ENCODE data around the gene ARSB. TPM values are rescaled to one million over a fixed set of nuclear protein-coding genes. Genes with fewer than 3 reads are reported as not detected.
"Not testable (repeated sequence)": the region's sequence is repeated elsewhere in the genome, so short reads cannot be mapped to it uniquely, and the experiment has no call there.

The ARSB gene
- total RNA-seq, 1 donor from 2014 or later = 12.4 TPM

GRCh38 chr5:78983601-78984438, 1.3 kb downstream of the ARSB start:
- intact Hi-C loops (cut with micrococcal nuclease) = loop anchor here (2.0 to 10.0 kb wide), 8 partner anchors 38 to 1209 kb away; partner anchors contain the start of genes AP3B1, HOMER1, MTX3 and SCAMP1
- Mint-ChIP-seq H3K4me3 (peak overlapping the region; percentile 88), H3K27me3 (no peaks in the 10 kb centered on the region), H3K36me3 (ENCODE audit: low read depth) (no peaks in the 10 kb centered on the region), H3K27ac (peak overlapping the region; percentile 91), H3K4me1 (peaks cover 41% of the 10 kb centered on the region), H3K9me3 (no peaks in the 10 kb centered on the region)
- peak; percentile 64 for DNase-seq

- not testable (repeated sequence) for DNase-seq; H3K36me3 Mint-ChIP-seq (ENCODE audit: low read depth); H3K27me3 Mint-ChIP-seq; H3K9me3 Mint-ChIP-seq
- Mint-ChIP-seq H3K27ac (peak overlapping the region; percentile 91), H3K4me1 (peaks cover 42% of the 10 kb centered on the region), H3K4me3 (peak overlapping the region; percentile 88)
- intact Hi-C loops (cut with micrococcal nuclease) = loop anchor here (5.0 to 10.0 kb wide), 4 partner anchors 39 to 1208 kb away; partner anchors contain the start of genes AP3B1, MTX3 and TBCA
Measured at GRCh38 chr5:78983194-78983593, 1.9 kb downstream of the ARSB start.

- H3K36me3 Mint-ChIP-seq (ENCODE audit: low read depth) = no peaks in the 10 kb centered on the region
- H3K27ac Mint-ChIP-seq = no peak overlapping the region
- H3K27me3 Mint-ChIP-seq = no peaks in the 10 kb centered on the region
- DNase-seq = no peak
- H3K4me1 Mint-ChIP-seq = peaks cover 30% of the 10 kb centered on the region
- no peaks in the 10 kb centered on the region for H3K9me3 Mint-ChIP-seq
- intact Hi-C loops (cut with micrococcal nuclease) = loop anchor here (5.0 to 10.0 kb wide), 4 partner anchors 42 to 1205 kb away; partner anchors contain the start of genes AP3B1, MTX3 and TBCA
- H3K4me3 Mint-ChIP-seq = no peak overlapping the region
Measured at GRCh38 chr5:78979909-78980308, 5.2 kb downstream of the ARSB start.

GRCh38 chr5:78979117-78979742, 5.9 kb downstream of the ARSB start:
- no peak for DNase-seq
- H3K36me3 Mint-ChIP-seq (ENCODE audit: low read depth) = no peaks in the 10 kb centered on the region

GRCh38 chr5:78975035-78975434, 10.1 kb downstream of the ARSB start:
- intact Hi-C loops (cut with micrococcal nuclease) = no loop called here
- H3K27ac Mint-ChIP-seq = no peak overlapping the region
- H3K4me1 Mint-ChIP-seq = peaks cover 13% of the 10 kb centered on the region
- DNase-seq = no peak
- H3K27me3 Mint-ChIP-seq = peaks cover 1% of the 10 kb centered on the region
- H3K36me3 Mint-ChIP-seq (ENCODE audit: low read depth) = no peaks in the 10 kb centered on the region
- no peaks in the 10 kb centered on the region for H3K9me3 Mint-ChIP-seq
- no peak overlapping the region for H3K4me3 Mint-ChIP-seq

More at GRCh38 chr5:78979117-78979742, 5.9 kb downstream of the ARSB start:
- Mint-ChIP-seq H3K4me3 (no peak overlapping the region), H3K27me3 (no peaks in the 10 kb centered on the region), H3K9me3 (no peaks in the 10 kb centered on the region), H3K27ac (no peak overlapping the region), H3K4me1 (peaks cover 31% of the 10 kb centered on the region)
- intact Hi-C loops (cut with micrococcal nuclease) = no loop called here

- Mint-ChIP-seq H3K4me3 (no peak overlapping the region), H3K36me3 (ENCODE audit: low read depth) (no peaks in the 10 kb centered on the region), H3K27ac (no peak overlapping the region), H3K27me3 (peaks cover 1% of the 10 kb centered on the region), H3K9me3 (no peaks in the 10 kb centered on the region), H3K4me1 (peaks cover 10% of the 10 kb centered on the region)
- no peak for DNase-seq
- intact Hi-C loops (cut with micrococcal nuclease) = no loop called here
Measured at GRCh38 chr5:78974601-78975000, 10.5 kb downstream of the ARSB start.

- H3K4me3 Mint-ChIP-seq = no peak overlapping the region
- peaks cover 1% of the 10 kb centered on the region for H3K27me3 Mint-ChIP-seq
- intact Hi-C loops (cut with micrococcal nuclease) = no loop called here
- H3K9me3 Mint-ChIP-seq = no peaks in the 10 kb centered on the region
- no peak for DNase-seq
- H3K4me1 Mint-ChIP-seq = peaks cover 5% of the 10 kb centered on the region
- H3K36me3 Mint-ChIP-seq (ENCODE audit: low read depth) = no peaks in the 10 kb centered on the region
- H3K27ac Mint-ChIP-seq = no peak overlapping the region
Measured at GRCh38 chr5:78974011-78974410, 11.1 kb downstream of the ARSB start.

- Mint-ChIP-seq H3K27ac (no peak overlapping the region), H3K4me3 (no peak overlapping the region), H3K9me3 (no peaks in the 10 kb centered on the region), H3K4me1 (peaks cover 2% of the 10 kb centered on the region), H3K36me3 (ENCODE audit: low read depth) (no peaks in the 10 kb centered on the region), H3K27me3 (peaks cover 1% of the 10 kb centered on the region)
- intact Hi-C loops (cut with micrococcal nuclease) = no loop called here
- no peak for DNase-seq
Measured at GRCh38 chr5:78972654-78973428, 12.3 kb downstream of the ARSB start.

- Mint-ChIP-seq H3K9me3 (no peaks in the 10 kb centered on the region), H3K27ac (no peak overlapping the region), H3K36me3 (ENCODE audit: low read depth) (no peaks in the 10 kb centered on the region), H3K4me3 (no peak overlapping the region), H3K27me3 (peaks cover 1% of the 10 kb centered on the region), H3K4me1 (peaks cover 2% of the 10 kb centered on the region)
- DNase-seq = no peak
- intact Hi-C loops (cut with micrococcal nuclease) = no loop called here
Measured at GRCh38 chr5:78971998-78972397, 13.1 kb downstream of the ARSB start.

GRCh38 chr5:78968781-78969180, 16.3 kb downstream of the ARSB start:
- DNase-seq = no peak
- Mint-ChIP-seq H3K27me3 (peaks cover 1% of the 10 kb centered on the region), H3K4me1 (no peaks in the 10 kb centered on the region), H3K36me3 (ENCODE audit: low read depth) (peaks cover under 1% of the 10 kb centered on the region), H3K9me3 (no peaks in the 10 kb centered on the region), H3K4me3 (no peak overlapping the region), H3K27ac (no peak overlapping the region)
- intact Hi-C loops (cut with micrococcal nuclease) = no loop called here

GRCh38 chr5:78964889-78965288, 20.2 kb downstream of the ARSB start:
- intact Hi-C loops (cut with micrococcal nuclease) = loop anchor here (2.0 to 5.0 kb wide), 2 partner anchors 64 to 78 kb away; no protein-coding TSS in a partner anchor
- H3K27me3 Mint-ChIP-seq = no peaks in the 10 kb centered on the region
- H3K4me1 Mint-ChIP-seq = no peaks in the 10 kb centered on the region
- peaks cover 5% of the 10 kb centered on the region for H3K36me3 Mint-ChIP-seq (ENCODE audit: low read depth)
- no peak for DNase-seq
- no peaks in the 10 kb centered on the region for H3K9me3 Mint-ChIP-seq
- H3K27ac Mint-ChIP-seq = no peak overlapping the region
- no peak overlapping the region for H3K4me3 Mint-ChIP-seq

GRCh38 chr5:78961743-78962142, 23.4 kb downstream of the ARSB start:
- Mint-ChIP-seq H3K27me3 (no peaks in the 10 kb centered on the region), H3K36me3 (ENCODE audit: low read depth) (peaks cover 5% of the 10 kb centered on the region), H3K4me1 (no peaks in the 10 kb centered on the region), H3K4me3 (no peak overlapping the region), H3K9me3 (no peaks in the 10 kb centered on the region), H3K27ac (no peak overlapping the region)
- no peak for DNase-seq
- intact Hi-C loops (cut with micrococcal nuclease) = loop anchor here (5.0 kb wide), 1 partner anchor 74 kb away; no protein-coding TSS in a partner anchor

- H3K36me3 Mint-ChIP-seq (ENCODE audit: low read depth) = peaks cover 11% of the 10 kb centered on the region
- no peaks in the 10 kb centered on the region for H3K4me1 Mint-ChIP-seq
- no peaks in the 10 kb centered on the region for H3K9me3 Mint-ChIP-seq
- intact Hi-C loops (cut with micrococcal nuclease) = loop anchor here (5.0 kb wide), 1 partner anchor 72 kb away; no protein-coding TSS in a partner anchor
- no peak overlapping the region for H3K4me3 Mint-ChIP-seq
- no peak for DNase-seq
- no peak overlapping the region for H3K27ac Mint-ChIP-seq
- H3K27me3 Mint-ChIP-seq = no peaks in the 10 kb centered on the region
Measured at GRCh38 chr5:78959767-78960166, 25.3 kb downstream of the ARSB start.

Data from activated CD4-positive, alpha-beta T cell treated with anti-CD3 and anti-CD28 coated beads, Interleukin-2, amount 10 ng/mL, durations not matched to agents 24 days and 14 days (primary cell).